SK-N-SH (cell line): Measurements from ENCODE around the gene FAM53A.

Experiments used
- ELF1 ChIP-seq: IDR thresholded peaks from 2 replicates; pipeline ENCODE4 v1.4.0; 2012
- GATA2 ChIP-seq: sonication (generic); formaldehyde crosslinking; IDR thresholded peaks from 2 replicates; pipeline ENCODE4 v1.5.0; 2020; ENCODE audit warnings: mild to moderate bottlenecking, missing genetic modification reagents
- MAX ChIP-seq: IDR thresholded peaks from 2 replicates; pipeline ENCODE4 v1.4.0; 2012; ENCODE audit warnings: low read depth
- MXI1 ChIP-seq: IDR thresholded peaks from 2 replicates; pipeline ENCODE4 v1.6.1; 2012; ENCODE audit warnings: mild to moderate bottlenecking, low read depth, low read length, improper control_type of control experiment
- POLR2AphosphoS5 ChIP-seq: IDR thresholded peaks from 2 replicates; pipeline ENCODE4 v1.6.1; 2012; ENCODE audit warnings: low read depth, low read length
- RAD21 ChIP-seq: IDR thresholded peaks from 2 replicates; pipeline ENCODE4 v1.6.1; 2012; ENCODE audit warnings: mild to moderate bottlenecking, low read length
- TEAD4 ChIP-seq: IDR thresholded peaks from 2 replicates; pipeline ENCODE4 v1.4.0; 2012; ENCODE audit warnings: mild to moderate bottlenecking, borderline replicate concordance; ENCODE audit not compliant: insufficient read depth
- TF ChIP-seq, protein P1 (sequence below): fragments of 200-600 bp; sonication (generic); IDR thresholded peaks from 2 replicates; pipeline ENCODE4 v1.6.1; 2017; ENCODE audit warnings: antibody characterized with exemption, mild to moderate bottlenecking, moderate library complexity
- TF ChIP-seq, protein P2 (sequence below): fragments of 150-350 bp; IDR thresholded peaks from 2 replicates; pipeline ENCODE4 v1.6.1; 2017; ENCODE audit warnings: antibody characterized with exemption, low read length, low read depth, borderline replicate concordance

GRCh38 chr4:1656132-1656531 lies 28.0 kb downstream of the FAM53A start:
- no peak for TF ChIP-seq TEAD4
- no peak for TF ChIP-seq RAD21
- TF ChIP-seq, protein P1, sequence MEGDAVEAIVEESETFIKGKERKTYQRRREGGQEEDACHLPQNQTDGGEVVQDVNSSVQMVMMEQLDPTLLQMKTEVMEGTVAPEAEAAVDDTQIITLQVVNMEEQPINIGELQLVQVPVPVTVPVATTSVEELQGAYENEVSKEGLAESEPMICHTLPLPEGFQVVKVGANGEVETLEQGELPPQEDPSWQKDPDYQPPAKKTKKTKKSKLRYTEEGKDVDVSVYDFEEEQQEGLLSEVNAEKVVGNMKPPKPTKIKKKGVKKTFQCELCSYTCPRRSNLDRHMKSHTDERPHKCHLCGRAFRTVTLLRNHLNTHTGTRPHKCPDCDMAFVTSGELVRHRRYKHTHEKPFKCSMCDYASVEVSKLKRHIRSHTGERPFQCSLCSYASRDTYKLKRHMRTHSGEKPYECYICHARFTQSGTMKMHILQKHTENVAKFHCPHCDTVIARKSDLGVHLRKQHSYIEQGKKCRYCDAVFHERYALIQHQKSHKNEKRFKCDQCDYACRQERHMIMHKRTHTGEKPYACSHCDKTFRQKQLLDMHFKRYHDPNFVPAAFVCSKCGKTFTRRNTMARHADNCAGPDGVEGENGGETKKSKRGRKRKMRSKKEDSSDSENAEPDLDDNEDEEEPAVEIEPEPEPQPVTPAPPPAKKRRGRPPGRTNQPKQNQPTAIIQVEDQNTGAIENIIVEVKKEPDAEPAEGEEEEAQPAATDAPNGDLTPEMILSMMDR = no peak
- TF ChIP-seq MAX = no peak
- no peak for TF ChIP-seq POLR2AphosphoS5
- no peak for TF ChIP-seq ELF1
- no peak for TF ChIP-seq MXI1
- no peak for TF ChIP-seq GATA2
- TF ChIP-seq, protein P2, sequence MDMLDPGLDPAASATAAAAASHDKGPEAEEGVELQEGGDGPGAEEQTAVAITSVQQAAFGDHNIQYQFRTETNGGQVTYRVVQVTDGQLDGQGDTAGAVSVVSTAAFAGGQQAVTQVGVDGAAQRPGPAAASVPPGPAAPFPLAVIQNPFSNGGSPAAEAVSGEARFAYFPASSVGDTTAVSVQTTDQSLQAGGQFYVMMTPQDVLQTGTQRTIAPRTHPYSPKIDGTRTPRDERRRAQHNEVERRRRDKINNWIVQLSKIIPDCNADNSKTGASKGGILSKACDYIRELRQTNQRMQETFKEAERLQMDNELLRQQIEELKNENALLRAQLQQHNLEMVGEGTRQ = no peak
